Measurements from ENCODE around the gene LRRN4. TPM values are rescaled to one million over a fixed set of nuclear protein-coding genes. Genes with fewer than 3 reads are reported as not detected.

LRRN4 gene
- total and polyA plus RNA-seq, 2 of the 4 experiments (the other 2 are of a cell fraction) = under 0.01 to 0.19 TPM

GRCh38 chr20:6094565-6094964 lies 40.7 kb upstream of the LRRN4 start:
- no peak overlapping the region for H4K91ac ChIP-seq (ENCODE audit: insufficient read depth, low read depth, low read length)
- no peaks in the 10 kb centered on the region; the same call in 1 of the 2 replicates for H3K27me3 ChIP-seq (ENCODE audit: control insufficient read depth, insufficient read depth, low read length)
- H2AK9ac ChIP-seq (replicated peaks; ENCODE audit: low read depth, low read length, poor library complexity) = no peak overlapping the region
- CTCF ChIA-PET = no interaction called here
- POLR2A ChIA-PET (ENCODE audit: unreplicated experiment) = no interaction called here
- no peaks in the 10 kb centered on the region for H3K9me1 ChIP-seq (ENCODE audit: insufficient read depth, low read length)
- H2BK120ac ChIP-seq (ENCODE audit: low read depth, low read length) = no peak overlapping the region
- H3K27ac ChIP-seq (ENCODE audit: insufficient read depth, low read length) = no peak overlapping the region
- H2BK20ac ChIP-seq (ENCODE audit: low read depth, low read length) = no peak overlapping the region
- H4K5ac ChIP-seq (ENCODE audit: low read depth, low read length) = no peak overlapping the region
- no CpG with 5 or more reads among the region's 4 CpGs for WGBS, 2 experiments (ENCODE audit: extremely low coverage in 2 of 2, insufficient read length in 1 of 2)
- no peak overlapping the region for H3K14ac ChIP-seq (replicated peaks; ENCODE audit: low read depth, low read length)
- no peak overlapping the region for H3K4me3 ChIP-seq (ENCODE audit: insufficient read depth, low read depth, low read length)
- no peak overlapping the region for H2BK5ac ChIP-seq (ENCODE audit: low read depth, low read length, poor library complexity, severe bottlenecking)
- no peaks in the 10 kb centered on the region for H3K79me1 ChIP-seq (ENCODE audit: low read depth in 1 of 2, low read length in 2 of 2)
- H3K9ac ChIP-seq (ENCODE audit: low read depth, low read length) = no peak overlapping the region
- no TSS peak for BruUV-seq (replicated peaks)
- no peak overlapping the region for H2BK15ac ChIP-seq (ENCODE audit: low read depth, low read length)
- H4K20me1 ChIP-seq (ENCODE audit: insufficient read depth, low read length) = no peaks in the 10 kb centered on the region
- no peaks in the 10 kb centered on the region for H3K36me3 ChIP-seq (ENCODE audit: control insufficient read depth, insufficient read depth, low read length)
- no peak overlapping the region for H3K4ac ChIP-seq (ENCODE audit: low read depth, low read length)
- no peak for ATAC-seq (ENCODE audit: low read depth)
- no peak for TF ChIP-seq RCOR1 (IDR thresholded peaks at IDR 0.05; ENCODE audit: insufficient replicate concordance, low read length)
- TF ChIP-seq CEBPB (IDR thresholded peaks at IDR 0.05; ENCODE audit: low read depth, low read length) = no peak
- no peak for TF ChIP-seq MAFK (IDR thresholded peaks at IDR 0.05; ENCODE audit: low read depth, low read length)
- TF ChIP-seq BHLHE40 (IDR thresholded peaks at IDR 0.05; ENCODE audit: low read depth, low read length) = no peak
- TF ChIP-seq MAZ (IDR thresholded peaks at IDR 0.05; ENCODE audit: borderline replicate concordance, low read depth, low read length) = no peak
- TF ChIP-seq RFX5 (IDR thresholded peaks at IDR 0.05; ENCODE audit: low read depth, low read length) = no peak
- no peak for TF ChIP-seq RAD21 (IDR thresholded peaks at IDR 0.05; ENCODE audit: low read length)
- no peak for TF ChIP-seq SMC3 (IDR thresholded peaks at IDR 0.05; ENCODE audit: low read depth, low read length)
- TF ChIP-seq POLR2A (IDR thresholded peaks at IDR 0.05; ENCODE audit: low read depth, low read length) = no peak
- H3K4me2 ChIP-seq (ENCODE audit: low read depth, low read length) = no peak overlapping the region
- DNase-seq = no peak
- H3K56ac ChIP-seq (ENCODE audit: extremely low read depth, insufficient read depth, low read length) = no peak overlapping the region
- H2AFZ ChIP-seq (replicated peaks; ENCODE audit: low read length, poor library complexity) = no peak overlapping the region
- in situ Hi-C loops (cut with MboI; ENCODE audit: low sequenced_read_pairs) = no loop called here
- H3K18ac ChIP-seq (ENCODE audit: low read depth, low read length) = no peak overlapping the region
- H3K23ac ChIP-seq (ENCODE audit: low read depth, low read length) = no peak overlapping the region
- H4K8ac ChIP-seq (ENCODE audit: low read depth in 2 of 2, low read length in 2 of 2) = no peak overlapping the region
- no peaks in the 10 kb centered on the region for H3K9me3 ChIP-seq (ENCODE audit: control insufficient read depth, insufficient read depth, low read length)
- no peaks in the 10 kb centered on the region for H3K4me1 ChIP-seq (ENCODE audit: control insufficient read depth, insufficient read depth, low read length)
- dilution Hi-C loops (cut with HindIII; ENCODE audit: low sequenced_read_pairs, unreplicated experiment) = no loop called here
- H2AK5ac ChIP-seq (ENCODE audit: low read depth, low read length) = no peak overlapping the region
- intact Hi-C loops (cut with micrococcal nuclease) = no loop called here

Data from IMR-90 (cell line).